LNCaP clone FGC (cell line): ENCODE results near the gene CHD2.

Source experiments
- DNase-seq: peaks from one replicate; pipeline ENCODE4 v3.0.0-alpha.2; 2011; ENCODE audit warnings: low read depth
- H3K4me3 ChIP-seq: 2 replicates; pipeline ENCODE4 v1.5.1; 2011; ENCODE audit warnings: mild to moderate bottlenecking, low read depth, low read length, control low read depth
- TF ChIP-seq, protein P1 (sequence below): IDR thresholded peaks from 2 replicates; pipeline ENCODE4 v1.5.1; 2012; ENCODE audit warnings: mild to moderate bottlenecking; ENCODE audit not compliant: control insufficient read depth, insufficient read depth; ENCODE audit errors: extremely low read depth

CHD2 gene

DNA sequence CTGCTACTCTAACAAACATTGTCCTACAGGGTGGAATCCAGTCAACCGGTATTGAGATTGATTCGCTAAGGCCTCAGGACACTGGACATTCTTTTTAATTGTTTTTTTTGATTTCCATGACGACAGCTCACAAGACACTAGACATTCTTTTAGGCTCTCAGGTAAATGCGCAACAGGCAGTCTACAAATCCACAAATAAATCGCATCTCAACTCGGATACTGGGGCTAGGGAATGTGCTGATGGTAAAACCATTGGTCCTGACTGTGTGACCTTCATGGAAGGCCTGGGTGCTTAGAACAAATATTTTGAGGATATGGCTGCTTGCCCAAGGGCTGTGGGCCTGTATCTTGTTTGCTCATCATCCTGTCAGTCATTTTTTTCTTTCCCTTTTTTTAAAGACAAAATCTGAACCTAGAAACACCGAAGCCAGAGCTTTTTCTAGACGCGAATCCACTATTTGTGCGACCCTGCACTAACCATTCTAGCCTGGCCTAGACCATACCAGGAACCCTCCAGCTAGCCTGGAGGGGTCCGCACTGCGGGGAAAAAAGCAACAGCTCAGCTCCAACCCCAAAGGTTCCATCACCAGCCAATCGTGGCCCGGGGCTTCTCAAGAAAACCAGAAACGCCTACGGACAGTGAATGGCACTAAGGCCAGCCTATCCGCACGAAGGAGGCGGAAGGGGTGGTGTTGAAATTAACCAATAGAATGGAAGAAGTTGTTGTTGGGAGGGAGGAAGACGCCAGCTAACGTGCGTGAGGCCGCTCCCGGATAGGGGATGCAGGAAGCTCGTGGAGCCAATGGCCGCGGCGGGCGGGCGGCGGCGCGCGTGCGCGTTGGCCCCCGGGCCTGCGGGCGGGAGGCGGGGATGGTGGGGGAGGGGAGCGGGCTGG lies 18.1 kb upstream of the CHD2 start:
- DNase-seq, result peak; percentile 100
- TF ChIP-seq, protein P1, sequence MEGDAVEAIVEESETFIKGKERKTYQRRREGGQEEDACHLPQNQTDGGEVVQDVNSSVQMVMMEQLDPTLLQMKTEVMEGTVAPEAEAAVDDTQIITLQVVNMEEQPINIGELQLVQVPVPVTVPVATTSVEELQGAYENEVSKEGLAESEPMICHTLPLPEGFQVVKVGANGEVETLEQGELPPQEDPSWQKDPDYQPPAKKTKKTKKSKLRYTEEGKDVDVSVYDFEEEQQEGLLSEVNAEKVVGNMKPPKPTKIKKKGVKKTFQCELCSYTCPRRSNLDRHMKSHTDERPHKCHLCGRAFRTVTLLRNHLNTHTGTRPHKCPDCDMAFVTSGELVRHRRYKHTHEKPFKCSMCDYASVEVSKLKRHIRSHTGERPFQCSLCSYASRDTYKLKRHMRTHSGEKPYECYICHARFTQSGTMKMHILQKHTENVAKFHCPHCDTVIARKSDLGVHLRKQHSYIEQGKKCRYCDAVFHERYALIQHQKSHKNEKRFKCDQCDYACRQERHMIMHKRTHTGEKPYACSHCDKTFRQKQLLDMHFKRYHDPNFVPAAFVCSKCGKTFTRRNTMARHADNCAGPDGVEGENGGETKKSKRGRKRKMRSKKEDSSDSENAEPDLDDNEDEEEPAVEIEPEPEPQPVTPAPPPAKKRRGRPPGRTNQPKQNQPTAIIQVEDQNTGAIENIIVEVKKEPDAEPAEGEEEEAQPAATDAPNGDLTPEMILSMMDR, result no peak

DNA sequence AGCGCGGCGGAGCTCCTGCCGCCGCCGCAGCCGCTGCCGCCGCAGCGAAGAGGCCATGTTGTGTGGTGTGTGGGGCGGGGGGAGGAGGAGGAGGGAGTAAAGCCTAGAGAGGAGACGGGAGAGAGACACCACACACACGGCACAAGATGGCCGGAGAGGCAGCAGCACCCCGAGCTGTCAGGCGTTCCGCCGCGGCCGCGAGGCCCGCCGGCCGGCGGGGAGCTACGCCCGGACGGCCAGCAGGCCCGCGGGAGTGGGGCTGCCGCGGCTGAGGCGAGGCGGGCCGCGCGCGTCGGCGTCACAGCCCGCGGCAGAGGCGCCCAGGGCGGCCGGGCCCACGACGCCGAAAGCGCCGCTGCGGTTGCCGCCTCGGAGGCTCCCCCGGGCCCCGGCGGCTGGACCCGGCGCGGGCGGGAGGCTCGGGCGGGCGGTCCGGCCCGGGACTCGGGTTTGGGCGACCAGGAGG lies 17.4 kb upstream of the CHD2 start:
- H3K4me3 ChIP-seq, result peak overlapping the region; percentile 69
- no peak for DNase-seq

More for the DNA sequence above, 18.1 kb upstream of the CHD2 start:
- H3K4me3 ChIP-seq, result peak overlapping the region; percentile 69

DNA sequence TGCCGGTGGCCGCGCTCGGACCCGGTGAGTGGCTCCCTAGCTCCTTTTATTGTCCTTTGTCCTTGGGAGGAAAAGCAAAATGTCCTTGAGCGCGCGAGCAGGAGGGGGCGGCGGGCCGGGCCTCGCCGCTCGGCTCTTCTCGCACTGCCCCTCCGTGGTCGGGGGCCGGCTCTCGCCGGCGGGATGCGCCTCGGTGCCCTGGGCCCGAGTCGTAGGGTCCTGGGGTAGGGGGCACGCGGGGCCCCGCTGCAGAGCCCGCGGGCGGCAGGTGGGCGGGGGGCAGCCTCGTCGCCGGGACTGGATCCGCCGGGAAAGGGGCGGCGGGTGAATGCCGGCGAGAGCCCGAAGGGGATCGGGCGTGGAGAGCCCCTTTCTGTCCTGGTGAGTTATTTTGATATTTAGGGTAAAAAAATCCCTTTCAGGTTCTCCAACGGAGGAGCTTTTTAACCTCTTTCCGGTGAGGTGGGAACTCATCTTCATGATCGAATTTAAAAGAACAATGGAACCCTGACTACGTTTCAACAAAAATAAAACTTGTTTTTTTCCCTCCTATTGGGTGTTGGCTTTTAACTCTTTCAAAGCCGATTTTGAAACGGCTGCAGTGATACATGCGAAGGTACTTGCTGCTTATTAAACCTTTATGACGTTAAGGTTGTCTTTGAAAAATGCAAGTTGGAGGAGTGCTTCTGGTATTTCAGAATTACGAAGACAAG lies 16.8 kb upstream of the CHD2 start:
- H3K4me3 ChIP-seq, result peak overlapping the region; percentile 69
- TF ChIP-seq, protein P1, result no peak
- no peak for DNase-seq

More for the DNA sequence above, 17.4 kb upstream of the CHD2 start:
- TF ChIP-seq, protein P1, result no peak

DNA sequence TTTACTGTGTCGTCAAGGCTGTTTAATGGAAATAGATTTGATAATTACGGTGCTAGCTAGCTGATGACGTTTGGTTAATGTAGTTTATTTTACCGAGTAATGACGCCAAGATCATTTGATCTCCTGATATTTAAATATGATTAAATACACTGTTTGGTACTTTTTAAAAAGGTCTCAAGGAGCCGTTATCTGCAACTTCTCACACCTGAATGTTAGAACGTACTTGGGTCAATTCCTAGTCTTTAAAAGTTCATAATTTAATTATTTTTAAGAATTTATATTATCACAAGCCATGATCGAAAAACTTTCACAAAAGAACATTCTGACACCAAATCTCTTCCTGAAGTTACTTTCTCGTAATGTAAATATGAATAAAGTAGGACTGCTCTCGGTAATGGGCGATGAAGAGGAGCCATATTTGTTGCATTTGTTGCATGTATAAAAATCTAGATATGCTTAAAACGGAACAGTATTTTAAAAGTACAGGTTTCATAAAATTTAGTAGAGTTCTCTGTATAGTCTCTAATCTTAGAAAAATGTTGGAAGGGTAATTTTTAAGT lies 16.2 kb upstream of the CHD2 start:
- TF ChIP-seq, protein P1, result no peak
- no peak for DNase-seq
- peak overlapping the region; percentile 69 for H3K4me3 ChIP-seq

DNA sequence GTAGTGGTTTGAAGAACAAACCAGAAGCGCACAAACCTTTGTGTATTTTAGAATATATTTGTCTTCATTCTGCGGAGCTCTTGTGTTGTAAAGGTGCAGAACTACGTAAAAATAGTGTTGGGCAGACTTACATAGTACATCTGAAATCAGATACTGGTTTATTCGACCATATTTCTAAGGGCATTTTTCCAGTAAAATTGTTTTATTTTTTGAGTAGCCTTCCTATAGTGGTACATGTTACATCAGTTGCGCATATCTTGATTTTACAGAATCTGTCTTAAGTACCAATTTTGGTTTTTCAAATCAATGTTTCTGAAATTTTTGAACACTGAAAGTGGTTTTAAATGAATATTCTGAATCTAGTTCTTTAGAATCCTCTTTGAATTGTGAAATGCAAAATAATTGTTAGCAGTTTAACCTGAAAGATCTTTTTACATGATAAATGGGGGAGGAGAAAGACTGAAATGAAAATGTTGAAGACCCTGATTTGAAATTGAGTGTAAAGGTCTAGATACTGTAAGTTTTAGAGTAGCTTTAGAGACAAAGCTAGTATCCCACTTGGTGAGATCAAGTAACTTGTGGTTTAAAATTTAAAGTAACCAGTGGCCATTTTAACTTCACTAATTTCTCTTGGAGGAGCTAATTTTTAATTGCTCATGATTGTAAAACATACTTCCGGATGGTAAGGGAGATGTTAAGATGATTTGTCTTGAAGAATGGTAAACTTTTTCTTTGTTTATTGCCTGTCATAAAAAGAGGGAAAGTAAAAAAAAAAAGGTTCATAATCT lies 15.5 kb upstream of the CHD2 start:
- H3K4me3 ChIP-seq, result peak overlapping the region; percentile 69
- TF ChIP-seq, protein P1, result no peak
- no peak for DNase-seq
